GM21526 (cell line): ENCODE measurements around the gene INSL6.
"Not testable (repeated sequence)": the region's sequence is repeated elsewhere in the genome, so short reads cannot be mapped to it uniquely, and the experiment has no call there.

Experiments
- ATAC-seq: cut with Tn5 transposase; IDR thresholded peaks from one replicate; pipeline ENCODE4 v1.9.1; 2021; ENCODE audit warnings: moderate library complexity; ENCODE audit not compliant: unreplicated experiment, low FRiP score

The INSL6 gene, protein sequence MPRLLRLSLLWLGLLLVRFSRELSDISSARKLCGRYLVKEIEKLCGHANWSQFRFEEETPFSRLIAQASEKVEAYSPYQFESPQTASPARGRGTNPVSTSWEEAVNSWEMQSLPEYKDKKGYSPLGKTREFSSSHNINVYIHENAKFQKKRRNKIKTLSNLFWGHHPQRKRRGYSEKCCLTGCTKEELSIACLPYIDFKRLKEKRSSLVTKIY

DNA sequence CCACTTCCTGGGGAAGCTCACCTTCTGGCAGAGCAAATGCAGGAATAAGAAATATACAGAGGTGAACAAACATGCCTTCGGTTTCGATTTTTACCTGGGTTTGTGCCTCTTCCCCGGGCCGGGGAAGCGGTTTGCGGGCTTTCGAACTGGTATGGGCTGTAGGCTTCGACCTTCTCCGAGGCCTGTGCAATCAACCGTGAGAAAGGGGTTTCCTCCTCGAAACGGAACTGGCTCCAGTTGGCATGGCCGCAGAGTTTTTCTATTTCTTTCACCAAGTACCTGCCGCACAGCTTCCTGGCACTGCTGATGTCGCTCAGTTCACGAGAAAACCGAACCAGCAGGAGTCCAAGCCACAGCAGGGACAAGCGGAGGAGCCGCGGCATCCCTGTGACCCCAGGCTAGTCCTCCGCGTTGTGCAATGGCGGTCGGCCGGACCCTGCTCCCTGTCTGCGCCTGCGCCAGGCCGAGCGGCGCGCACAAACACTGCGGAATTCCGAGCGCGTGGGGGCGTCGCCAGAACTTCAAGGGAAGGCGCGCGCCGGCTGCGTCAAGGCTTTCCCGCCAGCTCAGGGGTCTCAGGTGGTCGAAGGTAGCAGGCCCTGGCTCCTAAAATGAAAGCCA, at the start of gene INSL6:
Gene INSL6 (minus strand): TSS at position 420 of the 621 bp plus-strand sequence. CDS start 37 bp downstream, at position 383.
- no peak for ATAC-seq

DNA sequence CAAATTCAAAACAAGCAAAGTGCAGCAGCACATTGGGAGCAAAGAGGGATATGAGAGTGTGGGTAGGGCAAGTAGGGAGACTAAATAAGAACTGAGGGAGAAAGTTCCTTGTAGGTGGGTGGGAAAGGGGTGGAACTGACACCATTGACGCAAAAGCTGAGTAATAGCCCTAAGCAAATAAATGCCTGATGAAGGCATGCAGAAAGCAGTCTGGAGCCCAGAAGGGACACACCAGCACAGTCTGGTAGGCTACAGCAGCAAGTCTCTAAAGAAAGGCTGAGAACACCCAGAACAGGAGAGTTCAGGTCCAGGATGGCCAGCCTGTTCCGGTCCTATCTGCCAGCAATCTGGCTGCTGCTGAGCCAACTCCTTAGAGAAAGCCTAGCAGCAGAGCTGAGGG, 45.8 kb upstream of the INSL6 start, which contains the start of gene INSL4:
Gene INSL4 (plus strand): TSS at position 208 of the 400 bp plus-strand sequence. CDS start 105 bp downstream, at position 313.
- no peak for ATAC-seq

DNA sequence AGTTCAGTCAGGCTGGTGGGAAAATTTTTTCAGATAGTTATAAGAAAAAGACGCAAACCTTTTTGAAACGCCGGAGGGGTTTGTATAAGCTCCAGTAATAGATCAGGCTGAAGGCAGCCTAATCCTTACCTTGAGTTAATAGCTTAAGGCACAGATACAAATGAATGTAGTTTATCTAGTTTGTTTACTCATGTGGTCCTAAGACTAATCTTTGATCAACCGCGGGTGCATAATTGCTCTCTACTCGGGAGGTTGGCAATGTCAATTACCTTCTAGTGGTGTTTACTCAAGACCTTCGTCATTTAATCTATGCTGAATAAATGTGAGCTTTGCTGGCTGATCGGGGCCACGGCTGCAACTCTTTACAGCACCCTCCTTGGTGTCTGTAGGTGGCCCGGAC, 45.1 kb upstream of the INSL6 start:
- ATAC-seq = no peak

DNA sequence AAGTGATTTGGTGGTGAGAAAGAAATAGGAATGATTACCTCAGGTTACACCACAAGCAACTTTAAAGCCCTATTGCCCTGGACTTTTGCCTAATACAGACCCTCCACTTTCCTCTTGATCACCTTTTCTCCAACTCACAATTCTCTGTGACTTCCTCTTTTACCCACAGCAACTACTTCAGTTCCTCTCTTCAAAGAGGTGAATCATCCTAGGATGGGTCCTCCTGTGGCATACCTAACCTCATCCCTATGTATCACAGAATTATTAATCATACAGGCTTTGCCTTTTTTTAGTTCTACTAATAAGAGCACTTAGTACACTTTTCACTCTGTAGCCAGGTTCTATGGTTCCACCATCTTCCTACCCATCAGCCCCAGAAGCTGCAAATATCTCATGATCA, 19.6 kb upstream of the INSL6 start:
- no peak for ATAC-seq

DNA sequence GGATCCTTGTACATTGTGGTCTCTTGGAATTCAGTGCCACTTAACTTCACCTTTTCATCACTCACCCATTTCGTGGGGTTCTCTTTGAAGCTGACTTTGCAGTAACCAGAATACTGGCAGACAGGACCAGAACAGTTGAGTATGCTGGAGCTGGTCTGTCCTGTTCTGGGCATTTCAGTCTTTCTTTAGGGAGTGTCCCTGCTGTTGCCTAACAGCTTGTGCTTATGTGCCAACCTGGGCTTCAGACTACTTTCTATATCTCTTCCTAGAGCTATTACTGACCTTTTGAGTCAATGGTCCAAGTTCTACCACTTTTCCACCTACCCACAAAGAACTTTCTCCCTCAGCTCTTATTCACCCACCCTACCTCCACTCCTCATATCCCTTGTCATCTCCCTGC, 10.0 kb upstream of the INSL6 start:
- no peak for ATAC-seq

DNA sequence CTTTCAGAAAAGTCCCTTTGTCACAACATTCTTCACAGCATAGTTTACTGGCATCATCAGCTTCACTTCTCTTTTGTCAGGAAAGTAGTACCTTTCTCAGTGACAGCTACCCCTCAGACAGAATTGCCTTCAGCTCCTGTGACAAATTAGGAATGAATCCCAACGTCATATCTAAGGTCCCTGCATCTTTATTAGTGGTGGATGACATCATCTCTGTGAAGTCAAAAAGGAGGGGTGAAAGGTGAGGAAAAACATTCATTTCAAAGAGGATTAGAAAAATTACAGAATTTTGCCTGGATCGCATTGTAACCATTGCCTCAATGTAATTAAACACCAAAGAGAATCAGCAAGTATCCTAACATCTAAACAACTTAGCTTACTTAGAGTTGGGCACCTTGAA, 7.9 kb upstream of the INSL6 start:
- no peak for ATAC-seq

DNA sequence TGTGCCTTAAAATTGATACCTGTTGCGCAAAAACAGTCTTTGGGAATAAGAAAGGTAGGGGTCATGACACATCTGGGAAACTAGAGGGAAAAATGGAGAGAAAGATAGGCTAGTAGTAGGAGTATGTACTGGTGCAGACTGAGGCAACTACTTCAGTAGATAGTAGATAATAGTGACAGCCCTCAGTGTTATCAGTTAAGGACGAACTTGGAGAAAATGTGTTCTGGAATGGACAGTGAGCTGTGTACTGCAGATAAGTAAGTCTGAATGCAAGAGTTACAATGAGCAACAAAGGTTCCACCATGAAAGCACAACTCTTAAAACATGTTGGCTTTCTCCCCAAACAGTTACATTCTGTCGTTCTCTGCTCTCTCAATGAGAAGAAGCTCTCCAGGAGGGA, 6.5 kb upstream of the INSL6 start:
- no peak for ATAC-seq

DNA sequence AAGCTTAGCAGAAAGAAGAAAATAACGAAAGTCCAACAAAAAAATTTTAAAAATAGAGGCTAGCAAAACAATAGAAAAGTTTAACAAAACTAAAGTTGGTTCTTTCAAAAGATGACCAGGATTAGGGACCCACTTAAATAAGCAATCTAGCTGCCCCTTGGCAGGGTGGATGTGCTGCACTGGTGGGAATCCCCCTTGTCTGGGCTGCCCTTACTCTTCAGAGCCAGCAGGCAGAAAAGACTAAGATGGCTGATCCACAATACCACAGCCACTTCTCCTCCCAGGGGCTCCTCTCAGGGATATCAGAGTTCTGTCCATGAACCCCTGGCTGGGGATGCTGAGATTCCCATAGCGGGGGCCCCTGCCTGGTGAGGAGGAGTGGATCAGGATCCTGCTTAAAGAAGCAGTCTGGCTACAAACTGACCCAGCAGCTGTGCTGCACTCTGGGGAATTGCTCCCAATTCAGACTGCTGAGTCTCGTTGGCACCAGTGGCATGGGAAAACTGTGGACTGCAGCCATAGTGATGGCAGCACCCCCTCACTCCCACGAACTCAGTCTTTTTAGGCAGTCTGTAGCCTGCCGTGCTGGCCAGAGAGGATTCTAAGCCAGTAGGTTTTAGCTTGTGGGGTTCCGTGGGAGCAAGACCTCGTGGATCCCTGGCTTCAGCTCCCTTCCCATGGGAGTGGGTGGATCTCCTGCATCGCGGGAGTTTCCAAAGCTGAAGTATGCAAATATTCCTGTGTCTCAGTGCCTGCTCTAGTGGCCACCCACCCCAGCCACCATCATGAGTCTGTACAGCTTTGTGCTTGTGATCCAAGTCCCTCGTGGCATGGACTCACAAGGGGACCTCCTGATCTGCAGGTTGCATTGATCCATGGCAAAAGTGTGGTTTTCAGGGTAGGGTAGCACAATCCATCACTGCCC, 2.9 kb upstream of the INSL6 start:
- no peak for ATAC-seq

DNA sequence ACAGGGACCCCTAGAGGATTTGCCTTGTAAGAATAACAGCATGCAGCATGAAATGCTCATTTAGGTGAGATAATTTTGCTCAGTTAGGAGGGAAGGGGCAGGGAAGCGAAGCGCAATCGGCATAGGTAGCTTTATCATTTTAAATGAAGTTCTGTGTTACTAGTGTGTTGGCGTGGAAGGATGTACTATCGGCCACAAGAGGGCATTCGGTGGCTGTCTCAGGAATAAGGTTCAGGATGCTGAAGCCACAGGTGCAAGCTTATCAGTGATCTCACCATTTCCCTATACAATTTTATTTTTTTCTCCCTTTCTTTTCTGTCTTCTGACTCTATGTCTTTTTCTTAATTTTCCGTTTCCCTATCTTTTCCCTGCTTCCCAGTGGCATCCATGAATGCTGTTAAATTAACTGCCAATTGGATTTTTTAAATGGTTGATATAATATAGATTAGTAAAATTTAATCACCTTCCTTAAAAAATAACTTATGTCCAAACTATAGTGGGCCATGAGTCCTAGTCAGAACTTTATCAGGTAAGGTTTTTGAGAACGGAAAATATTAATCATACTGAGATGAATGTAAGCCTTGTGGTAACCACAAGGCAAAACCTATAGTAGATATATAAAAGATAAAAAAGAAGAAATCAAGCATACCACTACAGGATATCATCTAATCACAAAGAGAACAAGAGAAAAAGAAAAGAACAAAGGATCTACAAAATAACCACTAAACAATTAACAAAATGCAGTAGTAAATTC, 1.2 kb upstream of the INSL6 start:
- ATAC-seq = no peak

DNA sequence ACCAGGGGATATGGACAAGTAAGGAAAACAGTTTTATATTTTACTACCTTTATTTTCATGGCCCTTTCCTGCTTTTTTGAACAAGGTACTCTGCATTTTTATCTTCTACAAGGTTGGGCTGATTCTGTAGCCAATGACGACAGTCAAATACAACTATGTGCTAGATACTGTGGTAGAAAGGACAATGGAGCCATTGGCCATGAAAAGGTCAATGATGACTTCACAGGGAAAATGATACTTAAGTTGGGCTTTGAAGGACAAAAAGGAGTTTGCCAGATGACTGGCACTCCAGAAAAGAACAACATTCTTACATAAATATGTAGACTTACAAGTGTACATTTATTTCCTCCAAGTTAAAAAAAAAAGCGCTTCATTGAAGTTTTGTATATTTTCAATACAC, 663 bp downstream of the INSL6 start:
- ATAC-seq = no peak

DNA sequence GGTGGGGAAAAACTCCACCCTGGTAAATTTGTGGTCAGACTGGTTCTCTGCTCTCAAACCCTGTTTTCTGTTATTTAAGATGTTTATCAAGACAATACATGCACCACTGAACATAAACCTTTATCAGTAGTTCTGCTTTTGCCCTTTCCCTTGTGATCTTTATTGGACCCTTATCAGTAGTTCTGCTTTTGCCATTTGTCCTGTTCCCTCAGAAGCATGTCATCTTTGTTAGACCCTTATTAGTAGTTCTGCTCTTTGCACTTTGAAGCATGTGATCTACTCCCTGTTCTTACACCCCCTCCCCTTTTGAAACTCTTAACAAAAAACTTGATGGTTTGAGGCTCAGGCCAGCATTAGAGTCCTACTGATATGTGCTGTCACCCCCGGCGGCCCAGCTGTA, 4.8 kb downstream of the INSL6 start:
- ATAC-seq = not testable (repeated sequence)

DNA sequence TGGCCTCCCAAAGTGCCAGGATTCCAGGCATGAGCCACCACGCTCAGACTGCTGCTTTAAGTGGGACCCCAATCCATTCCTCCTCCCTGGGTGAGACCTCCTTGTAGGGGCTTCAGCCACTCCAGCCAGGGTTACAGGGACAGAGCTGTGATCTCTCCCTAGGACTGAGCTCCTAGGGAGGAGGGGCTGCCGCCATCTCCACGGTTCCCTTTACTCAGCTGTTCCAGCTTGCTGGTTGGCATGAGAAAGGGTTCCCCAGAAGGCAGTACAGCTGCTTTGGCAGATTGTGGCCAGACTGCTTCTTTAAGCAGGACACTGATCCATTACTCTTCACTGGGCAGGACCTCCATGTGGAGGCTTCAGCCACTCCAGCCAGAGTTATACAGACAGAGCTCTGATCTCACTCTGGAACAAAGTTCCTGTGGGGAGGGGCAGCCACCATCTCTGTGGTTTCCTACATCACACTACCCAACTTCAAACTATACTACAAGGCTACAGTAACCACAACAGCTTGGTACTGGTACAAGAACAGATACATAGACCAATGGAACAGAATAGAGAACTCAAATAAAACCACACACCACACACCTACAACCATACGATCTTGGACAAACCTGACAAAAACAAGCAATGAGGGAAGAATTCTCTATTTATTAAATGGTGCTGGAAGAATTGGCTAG, 7.2 kb downstream of the INSL6 start:
- no peak for ATAC-seq

DNA sequence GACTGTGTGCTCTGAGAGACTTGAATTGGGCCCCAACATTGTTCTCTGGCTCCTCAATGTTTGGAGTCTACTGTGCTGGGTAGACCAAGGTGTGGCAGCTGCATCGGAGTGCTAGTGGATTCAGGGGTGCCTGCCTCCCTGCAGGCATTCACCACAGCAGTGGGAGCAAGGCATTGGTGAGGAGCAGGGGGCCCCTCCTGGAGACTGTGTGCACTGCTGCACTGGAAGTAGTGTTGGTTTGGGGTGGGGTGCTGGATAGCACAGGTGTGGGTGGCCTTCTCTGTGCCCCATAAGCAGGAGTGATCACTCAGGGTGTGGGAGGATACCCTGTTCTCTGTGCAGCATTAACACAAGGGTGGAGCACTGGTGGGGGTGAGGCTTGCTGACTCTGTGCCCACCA, 39.2 kb downstream of the INSL6 start:
- no peak for ATAC-seq

DNA sequence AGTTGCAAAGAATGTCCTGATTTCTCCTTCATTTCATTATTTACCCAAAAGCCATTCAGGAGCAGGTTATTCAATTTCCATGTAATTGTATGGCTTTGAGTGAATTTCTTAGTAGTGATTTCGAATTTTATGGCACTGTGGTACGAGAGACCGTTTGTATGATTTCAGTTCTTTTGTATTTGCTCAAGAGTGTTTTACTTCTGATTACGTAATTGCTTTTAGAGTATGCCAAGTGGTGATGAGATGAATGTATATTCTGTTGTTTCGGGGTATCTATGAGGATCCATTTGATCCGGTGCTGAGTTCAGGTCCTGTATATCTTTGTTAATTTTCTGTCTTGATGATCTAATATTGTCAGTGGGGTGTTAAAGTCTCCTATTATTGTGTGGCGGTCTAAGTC, 41.2 kb downstream of the INSL6 start:
- no peak for ATAC-seq

DNA sequence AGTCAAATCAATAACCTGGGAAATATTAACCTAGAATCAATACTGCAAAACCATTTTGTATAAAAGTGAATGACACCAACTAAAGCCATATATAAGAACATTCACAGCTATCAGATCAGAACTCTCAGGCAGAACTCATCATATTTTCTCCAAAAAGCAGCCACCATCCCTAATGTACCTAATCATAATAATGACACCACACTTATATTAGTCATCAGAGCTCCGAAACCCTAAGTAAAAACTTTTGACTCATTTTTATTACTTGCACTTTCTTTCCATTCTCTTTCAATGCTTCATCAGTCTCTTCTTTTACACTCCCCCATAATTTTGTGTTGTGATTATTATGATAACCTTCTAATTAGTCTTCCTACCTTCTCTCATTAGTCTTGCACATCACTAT, 45.3 kb downstream of the INSL6 start:
- ATAC-seq = no peak

DNA sequence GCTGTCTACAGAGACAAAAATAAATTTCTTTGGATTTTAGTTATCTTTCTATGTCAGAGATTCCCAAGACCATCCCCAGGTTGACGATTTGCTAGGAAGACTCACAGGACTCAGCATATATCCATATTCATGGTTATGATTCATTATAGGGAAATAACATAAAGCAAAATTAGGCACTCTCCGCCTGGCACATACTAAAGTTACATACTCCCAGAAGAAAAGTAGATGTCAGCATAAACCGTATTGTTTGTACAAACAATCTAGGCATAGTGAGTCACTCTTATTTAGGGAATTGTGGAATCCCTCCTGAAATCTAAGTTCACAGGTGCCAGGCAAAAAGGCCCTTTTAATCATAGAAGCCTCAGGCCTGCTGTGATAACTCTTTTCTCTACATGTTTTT, 62.9 kb downstream of the INSL6 start:
- ATAC-seq = no peak

DNA sequence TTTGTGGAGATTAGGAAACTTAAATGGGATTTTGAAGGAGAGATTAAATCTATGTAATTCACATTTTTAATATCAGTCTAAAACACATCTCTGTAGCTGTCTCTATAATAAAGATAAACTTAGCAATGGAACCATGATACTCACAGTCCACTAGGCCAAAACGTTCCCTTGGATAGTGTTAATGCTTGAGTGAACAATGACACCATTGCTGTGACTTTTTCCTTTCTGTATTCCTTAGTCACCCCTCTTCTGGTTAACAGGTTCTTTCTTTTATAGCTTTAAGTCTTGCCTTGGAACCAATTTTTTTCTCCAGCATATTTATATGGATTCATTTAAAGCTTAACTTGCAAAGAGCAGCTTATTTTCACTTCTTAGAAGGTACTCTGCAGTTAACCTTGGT, 63.3 kb downstream of the INSL6 start:
- no peak for ATAC-seq

DNA sequence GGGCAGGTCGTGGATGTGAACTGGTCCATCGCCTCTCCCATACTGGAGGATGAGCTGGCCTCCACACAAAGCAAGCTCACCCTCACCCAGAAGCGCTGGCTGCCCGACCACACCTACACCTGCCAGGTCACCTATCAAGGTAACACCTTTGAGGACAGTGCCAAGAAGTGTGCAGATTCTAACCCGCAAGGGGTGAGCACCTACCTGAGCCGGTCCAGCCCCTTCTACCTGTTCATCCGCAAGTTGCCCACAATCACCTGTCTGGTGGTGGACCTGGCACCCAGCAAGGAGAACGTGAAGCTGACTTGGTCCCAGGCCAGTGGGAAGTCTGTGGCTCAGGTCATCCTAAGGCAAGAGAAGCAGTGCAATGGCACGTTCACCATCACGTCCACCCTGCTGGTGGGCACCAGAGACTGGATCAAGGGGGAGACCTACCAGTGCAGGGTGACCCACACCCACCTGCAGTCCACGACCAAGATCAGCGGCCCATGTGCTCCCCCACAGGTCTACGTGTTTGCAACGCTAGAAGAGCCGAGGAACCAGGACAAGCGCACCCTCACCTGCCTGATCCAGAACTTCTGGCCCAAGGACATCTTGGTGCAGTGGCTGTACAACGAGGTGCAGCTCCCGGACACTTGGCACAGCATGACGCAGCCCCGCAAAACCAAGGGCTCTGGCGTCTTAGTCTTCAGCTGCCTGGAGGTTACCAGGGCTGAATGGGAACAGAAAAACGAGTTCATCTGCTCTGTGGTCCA, 71.3 kb downstream of the INSL6 start:
- no peak for ATAC-seq
